H9 (cell line): ENCODE data around the gene ZRSR2. TPM values are rescaled to one million over a fixed set of nuclear protein-coding genes. Genes with fewer than 3 reads are reported as not detected.

Experiments used
- DNase-seq: peaks from one replicate; pipeline ENCODE4 v3.0.0-alpha.2; 2017
- H2AFZ ChIP-seq: one replicate; pipeline ENCODE4 v1.6.1; 2013; ENCODE audit warnings: mild to moderate bottlenecking, low read length, control low read depth, moderate library complexity
- H2AK5ac ChIP-seq: 2 replicates; pipeline ENCODE4 v1.6.1; 2013; ENCODE audit warnings: low read length, control low read depth, mixed read lengths; ENCODE audit not compliant: insufficient read length
- H2BK120ac ChIP-seq: one replicate; pipeline ENCODE4 v1.6.1; 2013; ENCODE audit warnings: low read depth, mild to moderate bottlenecking, low read length, control low read depth, inconsistent platforms; ENCODE audit not compliant: poor library complexity, severe bottlenecking
- H2BK12ac ChIP-seq: 2 replicates; pipeline ENCODE4 v1.6.1; 2013; ENCODE audit warnings: low read length, control low read depth, mixed read lengths, low read depth; ENCODE audit not compliant: insufficient read length
- H2BK15ac ChIP-seq: 2 replicates; pipeline ENCODE4 v1.6.1; 2013; ENCODE audit warnings: low read depth, low read length, control low read depth
- H2BK20ac ChIP-seq: one replicate; pipeline ENCODE4 v1.6.1; 2013; ENCODE audit warnings: low read depth, mild to moderate bottlenecking, low read length, control low read depth, inconsistent platforms; ENCODE audit not compliant: poor library complexity, severe bottlenecking
- H2BK5ac ChIP-seq: 2 replicates; pipeline ENCODE4 v1.6.1; 2013; ENCODE audit warnings: low read length, control low read depth, mixed read lengths; ENCODE audit not compliant: insufficient read length
- H3K14ac ChIP-seq: 2 replicates; pipeline ENCODE4 v1.6.1; 2013; ENCODE audit warnings: low read length, control low read depth; ENCODE audit not compliant: insufficient read depth
- H3K18ac ChIP-seq: 2 replicates; pipeline ENCODE4 v1.6.1; 2013; ENCODE audit warnings: low read depth, mild to moderate bottlenecking, mixed read lengths, low read length, control low read depth; ENCODE audit not compliant: insufficient read length
- H3K23ac ChIP-seq: 2 replicates; pipeline ENCODE4 v1.6.1; 2013; ENCODE audit warnings: low read length, control low read depth, mixed read lengths, low read depth; ENCODE audit not compliant: insufficient read length
- H3K23me2 ChIP-seq: 2 replicates; pipeline ENCODE4 v1.6.1; 2013; ENCODE audit warnings: low read depth, mild to moderate bottlenecking, mixed read lengths, low read length, control low read depth; ENCODE audit not compliant: insufficient read length, poor library complexity, severe bottlenecking
- H3K27ac ChIP-seq: 2 replicates; pipeline ENCODE4 v1.5.1; 2013; ENCODE audit warnings: low read length, control low read depth, mixed read lengths, low read depth; ENCODE audit not compliant: insufficient read length
- H3K27me3 ChIP-seq: 2 replicates; pipeline ENCODE4 v1.6.1; 2013; ENCODE audit warnings: low read length, control low read depth, inconsistent platforms; ENCODE audit not compliant: insufficient read depth
- H3K4ac ChIP-seq: 2 replicates; pipeline ENCODE4 v1.6.1; 2013; ENCODE audit warnings: low read depth, mild to moderate bottlenecking, control low read depth, inconsistent platforms, low read length, moderate library complexity
- H3K4me1 ChIP-seq: 2 replicates; pipeline ENCODE4 v1.6.1; 2013; ENCODE audit warnings: low read length, control low read depth, inconsistent platforms; ENCODE audit not compliant: insufficient read depth
- H3K4me2 ChIP-seq: 2 replicates; pipeline ENCODE4 v1.6.1; 2013; ENCODE audit warnings: low read length, control low read depth, mixed read lengths; ENCODE audit not compliant: insufficient read length, insufficient read depth
- H3K56ac ChIP-seq: 2 replicates; pipeline ENCODE4 v1.6.1; 2013; ENCODE audit warnings: low read depth, mild to moderate bottlenecking, mixed read lengths, low read length, control low read depth; ENCODE audit not compliant: insufficient read length
- H3K79me1 ChIP-seq: 2 replicates; pipeline ENCODE4 v1.6.1; 2013; ENCODE audit warnings: low read depth, mild to moderate bottlenecking, moderate library complexity, low read length, control low read depth, inconsistent platforms; ENCODE audit not compliant: insufficient read depth, poor library complexity, severe bottlenecking
- H3K79me2 ChIP-seq: 2 replicates; pipeline ENCODE4 v1.6.1; 2013; ENCODE audit warnings: low read length, control low read depth, inconsistent platforms; ENCODE audit not compliant: insufficient read depth
- H3K9ac ChIP-seq: 2 replicates; pipeline ENCODE4 v1.6.1; 2013; ENCODE audit warnings: low read length, control low read depth, mixed read lengths; ENCODE audit not compliant: insufficient read length; ENCODE audit errors: extremely low read depth
- H3K9me3 ChIP-seq: one replicate; pipeline ENCODE4 v1.6.1; 2013; ENCODE audit warnings: low read depth, low read length, inconsistent platforms; ENCODE audit not compliant: control insufficient read depth
- H3T11ph ChIP-seq: one replicate; pipeline ENCODE4 v1.6.1; 2013; ENCODE audit warnings: mild to moderate bottlenecking, low read length, control low read depth, inconsistent platforms
- H4K20me1 ChIP-seq: one replicate; pipeline ENCODE4 v1.6.1; 2013; ENCODE audit not compliant: control insufficient read depth, insufficient read length, insufficient read depth
- H4K5ac ChIP-seq: 2 replicates; pipeline ENCODE4 v1.6.1; 2013; ENCODE audit warnings: low read depth, mild to moderate bottlenecking, mixed read lengths, low read length, control low read depth; ENCODE audit not compliant: insufficient read length
- H4K8ac ChIP-seq: replicated peaks from 2 replicates; pipeline ENCODE4 v1.6.1; 2013; ENCODE audit warnings: low read length, control low read depth, mixed read lengths, low read depth; ENCODE audit not compliant: insufficient read length
- H4K91ac ChIP-seq: 2 replicates; pipeline ENCODE4 v1.6.1; 2013; ENCODE audit warnings: low read depth, mild to moderate bottlenecking, moderate library complexity, mixed read lengths, low read length, control low read depth; ENCODE audit not compliant: insufficient read length
- H3K27ac Mint-ChIP-seq, 3 experiments: 2 replicates in 2 of 3; 3 replicates in 1 of 3; pipeline ENCODE4 v1.8.0; 2020 to 2021; ENCODE audit warnings: mixed read lengths in 3 of 3, mild to moderate bottlenecking in 1 of 3, moderate library complexity in 1 of 3
- H3K27me3 Mint-ChIP-seq: 2 replicates; pipeline ENCODE4 v1.8.0; 2021; ENCODE audit warnings: low read depth, mild to moderate bottlenecking, moderate library complexity, mixed read lengths
- H3K36me3 Mint-ChIP-seq, 3 experiments: 2 replicates in 2 of 3; 3 replicates in 1 of 3; pipeline ENCODE4 v1.8.0; 2020 to 2021; ENCODE audit warnings: low read depth in 3 of 3, mixed read lengths in 3 of 3; ENCODE audit not compliant: insufficient read depth in 1 of 3
- H3K4me1 Mint-ChIP-seq, 2 experiments: 2 replicates each; pipeline ENCODE4 v1.8.0; 2020; ENCODE audit warnings: mixed read lengths in 2 of 2
- H3K4me3 Mint-ChIP-seq, 2 experiments: 2 replicates in 1 of 2; 3 replicates in 1 of 2; pipeline ENCODE4 v1.8.0; 2020 to 2021; ENCODE audit warnings: mild to moderate bottlenecking in 2 of 2, mixed read lengths in 2 of 2, moderate library complexity in 1 of 2
- H3K9me3 Mint-ChIP-seq, 2 experiments: 2 replicates in 1 of 2; 3 replicates in 1 of 2; pipeline ENCODE4 v1.8.0; 2020; ENCODE audit warnings: mild to moderate bottlenecking in 2 of 2, mixed read lengths in 2 of 2, moderate library complexity in 1 of 2
- CTCF ChIP-seq: fragments of 200-600 bp; sonication (generic); conservative IDR thresholded peaks from 3 replicates; pipeline ENCODE4 v1.8.0; 2021; ENCODE audit warnings: antibody characterized with exemption, mild to moderate bottlenecking
- WGBS: extraction: QIAGEN DNeasy Blood & Tissue Kit; methylation state at CpG from one replicate; pipeline ENCODE4 v1.1.7; 2013; ENCODE audit warnings: missing lambda C conversion rate, low lambda C conversion rate, mixed read lengths; ENCODE audit not compliant: insufficient read length; ENCODE audit errors: extremely low coverage; 5-methylcytosine and 5-hydroxymethylcytosine counted together
- total RNA-seq: library from RNA; stranded (reverse); gene quantifications from 2 replicates; pipeline ENCODE4 v1.2.1, GENCODE V29; 2021

Gene ZRSR2
- total RNA-seq, 1 experiment from 2014 or later = 21.1 TPM

GRCh38 chrX:15864023-15864422 lies 73.7 kb downstream of the ZRSR2 start:
- H3K9me3 Mint-ChIP-seq = peaks cover 3 to 5% of the 10 kb centered on the region in 2 experiments; a peak in 3 of 5 replicates

More at GRCh38 chrX:15864023-15864422, 73.7 kb downstream of the ZRSR2 start:
- Mint-ChIP-seq H3K4me1 (peaks cover 8 to 10% of the 10 kb centered on the region in 2 experiments), H3K27ac (no peak overlapping the region), H3K4me3 (no peak overlapping the region), H3K36me3 (peaks cover 0 to 7% (median 2%) of the 10 kb centered on the region in 3 experiments; a peak in 5 of 7 replicates), H3K27me3 (no peaks in the 10 kb centered on the region)
- no peaks in the 10 kb centered on the region for H3K79me2 ChIP-seq
- no peak for TF ChIP-seq CTCF
- H3K23me2 ChIP-seq = no peaks in the 10 kb centered on the region
- no peak overlapping the region for H3T11ph ChIP-seq
- no peaks in the 10 kb centered on the region for H3K9me3 ChIP-seq
- no peak overlapping the region for H3K4me2 ChIP-seq
- WGBS = no CpG with 5 or more reads among the region's 3 CpGs
- no peak overlapping the region for H2BK120ac ChIP-seq
- no peak overlapping the region for H4K91ac ChIP-seq
- H3K23ac ChIP-seq = no peak overlapping the region
- no peak overlapping the region for H4K8ac ChIP-seq
- H3K14ac ChIP-seq = no peak overlapping the region
- no peak for DNase-seq
- no peak overlapping the region for H3K56ac ChIP-seq
- H3K4me1 ChIP-seq = no peaks in the 10 kb centered on the region
- no peaks in the 10 kb centered on the region for H3K79me1 ChIP-seq
- H4K20me1 ChIP-seq = no peaks in the 10 kb centered on the region
- H2AFZ ChIP-seq = no peak overlapping the region
- H3K9ac ChIP-seq = no peak overlapping the region
- H3K27me3 ChIP-seq = no peaks in the 10 kb centered on the region
- no peak overlapping the region for H2BK20ac ChIP-seq
- no peak overlapping the region for H3K4ac ChIP-seq
- H2BK12ac ChIP-seq = no peak overlapping the region
- no peak overlapping the region for H3K27ac ChIP-seq
- no peak overlapping the region for H3K18ac ChIP-seq
- H2BK5ac ChIP-seq = no peak overlapping the region
- H4K5ac ChIP-seq = no peak overlapping the region
- no peak overlapping the region for H2BK15ac ChIP-seq
- no peak overlapping the region for H2AK5ac ChIP-seq
